CD4-positive, alpha-beta T cell treated with Interleukin-15 for 4 hours (primary cell): ENCODE results near the gene ADH1B.
"Not testable (repeated sequence)": the region's sequence is repeated elsewhere in the genome, so short reads cannot be mapped to it uniquely, and the experiment has no call there.

Source experiments
- DNase-seq: peaks from one replicate; pipeline ENCODE4 v3.0.0-alpha.2; 2020; ENCODE audit warnings: low spot score

ADH1B gene

DNA sequence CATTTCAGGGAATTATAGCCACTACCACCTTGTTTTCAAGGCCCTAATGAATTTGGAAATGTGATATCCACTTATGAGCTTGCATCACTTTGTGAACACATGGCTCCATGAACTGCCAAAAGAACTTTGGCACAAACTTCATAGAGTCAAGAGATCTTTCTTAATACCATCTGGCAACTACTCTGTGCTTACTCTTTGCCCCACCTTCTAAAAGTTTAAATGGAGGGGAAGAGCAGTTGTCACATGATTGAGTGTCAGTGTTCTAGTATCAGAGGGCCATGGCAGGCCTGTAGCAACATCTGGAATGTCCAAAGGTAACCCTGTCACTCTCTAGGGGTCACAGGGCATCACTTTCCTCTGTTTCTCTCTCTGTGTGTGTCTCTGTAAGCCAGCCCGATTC lies 2.6 kb upstream of the ADH1B start:
- no peak for DNase-seq

- DNase-seq: not testable (repeated sequence)
Observed at GRCh38 chr4:99317811-99318210, 3.4 kb downstream of the ADH1B start.

DNA sequence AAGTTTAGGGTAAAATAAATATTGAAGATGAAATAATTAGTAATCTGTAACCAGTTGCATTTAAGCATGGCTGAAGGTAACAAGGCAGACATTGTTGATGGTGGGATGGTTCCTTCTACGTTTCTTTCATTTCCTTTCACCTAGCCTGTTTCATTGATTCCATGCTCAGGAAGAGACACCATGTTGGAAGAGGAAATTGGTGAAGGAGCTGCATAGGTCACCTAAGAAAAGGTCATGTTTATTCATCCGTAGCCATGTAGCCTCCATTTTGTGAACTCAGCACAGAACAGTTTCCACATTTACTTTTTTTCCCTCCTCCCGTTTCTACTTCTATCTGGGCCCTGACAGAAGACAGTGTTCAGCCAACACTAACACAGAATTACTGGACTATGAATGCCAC lies 3.8 kb downstream of the ADH1B start:
- no peak for DNase-seq

DNA sequence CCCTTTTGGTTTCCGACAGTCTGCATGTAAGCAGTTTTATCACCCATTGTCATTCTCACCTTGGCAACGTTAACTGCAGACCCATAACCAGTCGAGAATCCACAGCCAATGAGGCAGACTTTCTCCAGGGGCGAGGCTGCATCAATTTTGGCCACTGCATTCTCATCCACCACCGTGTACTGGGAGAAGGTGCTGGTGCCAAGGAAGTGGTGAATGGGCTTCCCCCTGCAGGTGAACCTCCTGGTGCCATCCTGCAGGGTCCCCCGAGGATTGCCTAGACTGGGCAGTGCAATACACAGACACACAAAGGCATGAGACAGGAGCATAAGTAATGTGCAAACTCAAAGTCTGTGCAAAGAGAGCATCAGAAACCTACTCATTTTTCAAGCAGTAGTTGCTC lies 5.4 kb downstream of the ADH1B start:
- DNase-seq: no peak

GRCh38 chr4:99314211-99314610 lies 7.0 kb downstream of the ADH1B start:
- DNase-seq: no peak

DNA sequence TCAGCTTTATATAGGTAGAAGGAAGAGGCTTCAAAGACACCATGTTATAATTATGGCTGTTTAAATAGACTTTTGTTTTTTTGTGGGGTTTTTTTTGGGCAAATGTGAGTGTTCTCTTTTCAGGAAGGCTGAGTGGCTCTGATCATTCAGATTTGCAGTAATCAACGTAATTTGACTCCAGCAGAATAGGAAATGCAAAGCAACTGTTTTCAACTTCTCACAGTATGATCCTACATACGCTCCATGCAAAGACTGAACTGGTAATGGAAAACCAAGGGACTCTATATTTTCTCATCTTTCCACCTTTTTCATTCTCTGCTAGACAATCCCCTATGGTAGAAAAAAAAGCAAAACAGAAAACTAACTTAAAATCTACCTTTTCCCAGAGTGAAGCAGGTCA lies 10.8 kb downstream of the ADH1B start:
- DNase-seq: no peak

GRCh38 chr4:99305638-99306400 lies 15.4 kb downstream of the ADH1B start:
- DNase-seq: no peak

DNA sequence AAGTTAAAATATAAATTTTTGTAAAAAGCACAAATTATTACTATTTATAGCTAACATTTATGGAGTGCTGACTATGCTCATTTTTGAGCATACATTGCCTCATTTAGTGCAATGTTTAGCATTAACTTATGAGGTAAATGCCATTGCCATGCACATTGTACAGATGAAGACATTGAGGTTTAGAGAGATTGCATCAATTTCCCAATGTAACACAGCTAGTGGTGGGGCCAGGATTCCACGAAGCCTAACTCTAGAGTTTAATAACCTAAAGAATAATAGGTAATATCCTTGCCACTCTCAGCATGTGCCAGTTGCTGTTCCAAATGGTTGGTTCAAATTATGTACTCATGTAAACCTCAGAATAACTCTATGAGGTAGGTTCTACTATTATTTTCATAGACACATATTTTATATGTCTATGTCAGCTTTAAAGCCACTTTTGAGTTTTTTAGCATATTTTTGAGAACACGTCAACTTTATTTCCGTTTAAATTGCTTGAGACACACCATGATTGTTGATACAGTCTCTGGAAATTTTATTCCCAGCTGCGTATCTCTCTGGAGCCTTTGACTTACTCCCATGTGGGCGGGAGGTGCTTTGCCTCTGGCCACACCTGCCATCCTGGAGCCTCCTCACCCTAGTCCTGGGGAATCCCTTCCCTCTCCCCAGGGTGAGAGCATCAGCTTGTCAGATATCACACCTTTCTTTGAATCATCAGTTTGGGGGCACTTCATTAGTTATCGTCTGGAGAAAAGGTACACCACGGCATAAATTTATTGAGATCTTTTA lies 19.6 kb downstream of the ADH1B start:
- DNase-seq: no peak

- no peak for DNase-seq
Observed at GRCh38 chr4:99300934-99301333, 20.3 kb downstream of the ADH1B start.

GRCh38 chr4:99293357-99293756 lies 27.8 kb downstream of the ADH1B start:
- no peak for DNase-seq

DNA sequence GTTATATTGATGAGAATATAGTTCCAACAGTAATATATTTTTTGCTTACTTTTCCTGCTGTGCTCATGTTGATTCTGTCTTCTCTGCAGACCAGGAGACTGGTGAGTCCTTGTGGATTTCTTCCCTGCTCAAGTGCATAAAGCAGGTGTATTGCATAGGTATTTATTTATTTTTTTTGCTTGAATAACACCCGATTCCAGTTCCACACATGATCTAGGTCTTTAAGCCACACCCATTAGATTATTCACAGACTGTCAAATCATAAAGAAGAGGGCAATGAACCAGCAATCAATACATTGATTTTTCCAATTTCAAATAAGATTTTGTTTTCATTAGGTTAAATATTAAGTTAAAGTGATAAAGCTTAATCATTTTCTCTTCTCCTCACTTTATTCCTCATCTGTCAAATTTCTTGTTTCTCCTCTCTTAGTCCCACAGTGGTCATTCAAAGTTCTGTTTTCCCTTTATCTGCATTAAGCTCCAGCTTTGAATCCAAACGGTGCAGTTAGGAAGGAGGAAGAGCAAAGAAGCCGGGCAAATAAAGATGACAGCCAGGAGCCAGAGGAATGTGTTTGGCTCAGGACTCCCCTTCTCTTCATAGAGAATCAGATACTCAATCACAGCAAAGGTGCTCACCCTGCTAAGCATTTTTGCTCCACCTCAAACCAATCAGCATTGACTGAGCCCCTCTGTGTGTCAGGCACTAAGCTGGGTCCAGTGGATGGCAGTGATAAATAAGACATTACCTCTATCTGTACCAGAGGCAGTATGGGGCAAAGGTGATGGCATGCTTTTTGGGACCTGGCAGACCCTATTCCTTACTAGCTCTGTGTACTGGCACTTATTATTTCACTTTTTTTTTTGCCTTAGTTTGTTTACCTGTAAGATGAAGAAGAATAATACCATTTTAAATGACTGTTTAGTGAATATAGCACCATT lies 30.1 kb downstream of the ADH1B start, which contains the start of gene ADH1A:
Gene ADH1A, minus strand, starts transcription at position 138 of the 939 bp plus-strand sequence. Its CDS starts 71 bp downstream, at position 67.
- no peak for DNase-seq

GRCh38 chr4:99285387-99285786 lies 35.8 kb downstream of the ADH1B start:
- no peak for DNase-seq

DNA sequence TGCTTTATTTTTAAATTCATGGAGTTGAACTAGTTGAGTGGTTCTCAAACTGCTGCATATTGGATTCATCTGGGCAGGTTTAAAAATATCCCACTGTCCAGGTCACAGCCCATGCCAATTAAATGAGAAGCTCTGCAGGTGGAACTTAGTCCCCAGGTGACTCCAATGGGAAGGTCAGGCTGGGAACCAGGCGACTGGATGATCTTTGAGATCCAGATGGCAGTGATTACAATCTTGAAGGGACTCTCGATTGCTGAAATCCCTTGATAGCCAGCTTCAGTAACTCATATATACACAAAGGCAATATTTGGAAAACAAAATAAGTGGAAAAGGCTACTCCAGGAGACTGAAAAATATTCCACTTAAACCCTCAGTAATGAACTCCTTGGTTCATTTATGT lies 38.5 kb downstream of the ADH1B start:
- no peak for DNase-seq

GRCh38 chr4:99281261-99281660 lies 39.9 kb downstream of the ADH1B start:
- no peak for DNase-seq

DNA sequence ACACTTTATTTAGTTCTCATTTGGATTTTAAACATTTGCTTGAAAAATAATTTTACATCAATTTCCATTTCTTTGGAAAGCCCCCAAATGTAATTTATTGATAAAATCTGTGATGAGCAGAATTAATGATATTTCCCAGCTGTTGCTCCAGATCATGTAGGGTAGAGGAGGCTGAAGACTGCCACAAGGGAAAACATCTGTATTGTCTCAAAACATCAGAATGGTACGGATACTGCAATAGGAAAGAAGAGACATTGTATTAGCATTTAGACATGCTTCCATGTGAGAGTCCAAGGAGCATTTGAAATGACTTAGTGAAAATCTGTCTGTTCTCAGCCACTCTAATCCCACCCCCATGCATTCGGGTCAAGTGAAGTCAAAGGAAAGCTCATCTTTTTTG lies 44.8 kb downstream of the ADH1B start:
- DNase-seq: no peak

- no peak for DNase-seq
Observed at GRCh38 chr4:99275885-99276284, 45.3 kb downstream of the ADH1B start.

DNA sequence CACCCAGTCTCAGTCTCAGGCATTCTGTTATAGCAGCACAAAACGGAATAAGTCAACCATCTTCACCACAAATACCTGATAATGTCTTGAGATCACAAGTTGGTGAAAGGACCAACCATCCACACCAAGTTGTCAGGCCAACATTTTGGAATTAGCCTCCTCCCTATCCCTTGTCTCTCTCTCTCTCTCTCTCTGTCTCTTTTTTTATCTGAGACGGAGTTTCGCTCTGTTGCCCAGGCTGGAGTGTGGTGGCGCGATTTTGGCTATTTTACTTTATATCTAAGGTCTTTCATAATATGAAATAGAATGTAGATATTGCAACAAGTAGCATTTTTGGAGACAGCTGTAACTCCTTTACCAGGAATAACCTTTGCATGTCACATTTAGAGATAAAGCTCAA lies 46.2 kb downstream of the ADH1B start:
- DNase-seq: no peak

DNA sequence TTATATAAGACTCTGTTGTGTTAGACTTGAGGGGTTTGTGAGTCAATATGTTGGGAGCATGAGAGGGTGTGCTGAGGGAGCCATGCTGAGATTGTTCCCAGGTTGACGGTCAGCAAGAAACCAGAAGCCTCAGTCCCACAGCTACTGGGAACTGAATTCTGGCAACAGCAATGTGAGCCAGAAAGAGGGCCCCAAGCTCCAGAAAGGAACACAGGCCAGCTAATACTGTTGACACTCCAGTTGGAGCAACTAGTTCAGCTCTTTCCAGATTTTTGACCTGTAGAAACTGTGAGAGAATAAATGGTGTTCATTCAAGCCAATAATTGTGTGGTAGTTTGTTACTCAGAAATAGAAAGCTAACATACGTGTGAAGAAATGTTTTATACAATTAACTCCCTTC lies 47.5 kb downstream of the ADH1B start:
- no peak for DNase-seq

- no peak for DNase-seq
Observed at GRCh38 chr4:99264927-99265326, 56.3 kb downstream of the ADH1B start.
